Umbilical cord (tissue), 2 donors: Measurements from ENCODE around the gene NRAP. TPM values are rescaled to one million over a fixed set of nuclear protein-coding genes. Genes with fewer than 3 reads are reported as not detected.

Source experiments
- DNase-seq: peaks from one replicate; pipeline ENCODE4 v3.0.0-alpha.2; 2015; ENCODE audit warnings: low spot score
- total RNA-seq: library from RNA; depleted of rRNA; stranded (reverse); fragments of >200 nt; gene quantifications from one replicate; pipeline ENCODE4 v1.2.3, GENCODE V29; 2014; ENCODE audit warnings: low replicate concordance; ENCODE audit not compliant: insufficient read depth

Gene NRAP
- total RNA-seq, result not detected

GRCh38 chr10:113663908-113664307 is at the start of gene NRAP:
Gene NRAP (minus strand): TSS chr10:113664041. CDS start chr10:113663882, 159 bp downstream.
- DNase-seq, result no peak

- DNase-seq, result no peak
These were observed 49.8 kb upstream of the NRAP start for GRCh38 chr10:113713640-113713982.

- no peak for DNase-seq
These were observed 49.2 kb upstream of the NRAP start for GRCh38 chr10:113712755-113713639.

GRCh38 chr10:113712024-113712423 is 48.2 kb upstream of the NRAP start:
- DNase-seq, result no peak

- DNase-seq, result no peak
These were observed 47.3 kb upstream of the NRAP start for GRCh38 chr10:113711142-113711541.

- DNase-seq, result peak; percentile 65
These were observed 45.5 kb upstream of the NRAP start for GRCh38 chr10:113709221-113709838.

- no peak for DNase-seq
These were observed 44.8 kb upstream of the NRAP start for GRCh38 chr10:113708640-113709039.

GRCh38 chr10:113706623-113707022 is 42.8 kb upstream of the NRAP start:
- DNase-seq, result no peak

GRCh38 chr10:113705344-113705652 is 41.5 kb upstream of the NRAP start:
- no peak for DNase-seq

- peak; percentile 51 for DNase-seq
These were observed 40.9 kb upstream of the NRAP start for GRCh38 chr10:113704637-113705343.

GRCh38 chr10:113697595-113697994 is 33.8 kb upstream of the NRAP start:
- DNase-seq, result no peak

- no peak for DNase-seq
These were observed 31.9 kb upstream of the NRAP start for GRCh38 chr10:113695691-113696090.

- no peak for DNase-seq
These were observed 29.5 kb upstream of the NRAP start for GRCh38 chr10:113693348-113693747.

GRCh38 chr10:113692271-113692670 is 28.4 kb upstream of the NRAP start:
- DNase-seq, result no peak

GRCh38 chr10:113691381-113691780 is 27.5 kb upstream of the NRAP start:
- no peak for DNase-seq

- DNase-seq, result no peak
These were observed 26.9 kb upstream of the NRAP start for GRCh38 chr10:113690749-113691148.

GRCh38 chr10:113689574-113689973 is 25.7 kb upstream of the NRAP start:
- no peak for DNase-seq

GRCh38 chr10:113689057-113689456 is 25.2 kb upstream of the NRAP start:
- DNase-seq, result no peak

GRCh38 chr10:113687037-113687436 is 23.2 kb upstream of the NRAP start:
- DNase-seq, result no peak

GRCh38 chr10:113686028-113686427 is 22.2 kb upstream of the NRAP start:
- no peak for DNase-seq

GRCh38 chr10:113683300-113683699 is 19.5 kb upstream of the NRAP start:
- no peak for DNase-seq
